ENCODE data around the gene LRP1-AS. TPM values are rescaled to one million over a fixed set of nuclear protein-coding genes. Genes with fewer than 3 reads are reported as not detected.

LRP1-AS gene
- total RNA-seq, 1 donor from 2014 or later: not detected

DNA sequence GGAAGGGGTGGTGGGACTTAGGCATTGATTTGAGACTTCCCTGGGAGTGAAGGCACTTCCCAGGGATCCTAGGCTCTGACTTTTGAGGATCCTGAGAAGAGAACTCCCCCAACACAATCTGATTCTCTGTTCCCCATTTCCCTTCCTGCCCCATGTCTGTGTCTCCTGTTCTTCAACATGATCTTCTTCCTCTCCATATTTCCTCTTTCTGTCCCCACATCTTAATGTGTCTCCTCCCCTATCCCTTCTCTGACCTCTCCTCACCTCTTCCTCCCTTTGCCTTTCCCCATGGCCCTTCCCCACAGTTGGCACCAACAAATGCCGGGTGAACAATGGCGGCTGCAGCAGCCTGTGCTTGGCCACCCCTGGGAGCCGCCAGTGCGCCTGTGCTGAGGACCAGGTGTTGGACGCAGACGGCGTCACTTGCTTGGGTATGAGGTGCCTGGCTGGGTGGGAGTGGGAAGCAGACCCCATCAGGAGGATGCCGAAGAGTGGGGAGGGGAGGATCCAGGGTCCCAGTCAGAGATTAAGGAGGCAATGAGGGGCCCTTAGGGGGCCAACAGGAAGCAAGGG, 15.2 kb upstream of the LRP1-AS start:
- DNase-seq (ENCODE audit: low spot score in 2 of 2): no peak
- FAIRE-seq: no peak

DNA sequence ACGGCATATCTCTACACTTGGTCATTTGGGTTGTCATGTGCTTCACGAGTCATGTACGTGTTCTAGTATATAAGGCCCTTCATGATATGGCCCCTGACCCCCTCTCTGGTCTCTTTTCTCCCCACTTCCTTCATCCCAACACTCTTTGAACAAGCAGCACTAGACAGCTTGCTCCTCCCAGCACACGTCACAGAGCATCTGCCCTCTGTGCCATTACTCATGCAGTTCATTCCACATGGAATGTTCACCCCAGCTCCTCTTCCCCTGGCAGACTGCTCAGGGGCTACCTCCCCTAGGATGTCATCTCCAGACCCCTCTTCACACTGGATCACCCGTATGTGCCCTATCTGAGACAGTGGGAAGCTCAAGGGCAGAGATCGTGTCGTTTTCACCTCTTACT, 14.1 kb upstream of the LRP1-AS start:
- no peak for DNase-seq (ENCODE audit: low spot score in 2 of 2)
- no peak for FAIRE-seq

DNA sequence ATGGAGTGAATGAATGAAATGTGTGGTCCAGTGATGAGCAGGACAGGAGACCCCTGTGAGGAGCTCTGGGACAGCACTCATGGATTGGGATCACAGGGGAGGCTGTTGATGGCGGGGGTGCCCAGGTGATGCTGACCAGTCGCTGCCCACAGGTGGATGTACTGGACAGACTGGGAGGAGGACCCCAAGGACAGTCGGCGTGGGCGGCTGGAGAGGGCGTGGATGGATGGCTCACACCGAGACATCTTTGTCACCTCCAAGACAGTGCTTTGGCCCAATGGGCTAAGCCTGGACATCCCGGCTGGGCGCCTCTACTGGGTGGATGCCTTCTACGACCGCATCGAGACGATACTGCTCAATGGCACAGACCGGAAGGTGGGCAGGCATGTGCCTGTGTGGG, 13.3 kb upstream of the LRP1-AS start:
- DNase-seq (ENCODE audit: low spot score in 2 of 2) (no peak), FAIRE-seq (no peak)

GRCh38 chr12:57160040-57160439, 12.6 kb upstream of the LRP1-AS start:
- FAIRE-seq: no peak

GRCh38 chr12:57159311-57159710, 11.9 kb upstream of the LRP1-AS start:
- FAIRE-seq (no peak), DNase-seq (ENCODE audit: low spot score in 2 of 2) (no peak)

More at GRCh38 chr12:57160040-57160439, 12.6 kb upstream of the LRP1-AS start:
- no peak for DNase-seq (ENCODE audit: low spot score in 2 of 2)

GRCh38 chr12:57158665-57159064, 11.2 kb upstream of the LRP1-AS start:
- DNase-seq (ENCODE audit: low spot score in 2 of 2) (no peak), FAIRE-seq (no peak)

DNA sequence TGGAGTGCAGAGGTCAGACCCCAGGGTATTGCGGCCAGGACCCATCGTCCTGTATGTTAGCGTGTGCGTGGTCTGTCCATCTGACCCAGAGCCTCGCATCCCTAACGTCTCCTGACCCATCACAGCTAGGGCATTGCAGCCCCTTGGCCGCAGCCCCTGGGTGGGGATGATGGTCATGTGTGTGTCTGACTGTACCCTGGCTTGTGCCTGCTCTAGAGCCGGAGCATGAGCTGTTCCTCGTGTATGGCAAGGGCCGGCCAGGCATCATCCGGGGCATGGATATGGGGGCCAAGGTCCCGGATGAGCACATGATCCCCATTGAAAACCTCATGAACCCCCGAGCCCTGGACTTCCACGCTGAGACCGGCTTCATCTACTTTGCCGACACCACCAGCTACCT, 10.8 kb upstream of the LRP1-AS start:
- FAIRE-seq (no peak), DNase-seq (ENCODE audit: low spot score in 2 of 2) (no peak)

GRCh38 chr12:57157588-57158173, 10.3 kb upstream of the LRP1-AS start:
- FAIRE-seq (no peak), DNase-seq (ENCODE audit: low spot score in 2 of 2) (no peak)

- DNase-seq (ENCODE audit: low spot score in 2 of 2): no peak
- FAIRE-seq: no peak
Observed at GRCh38 chr12:57156701-57157403, 9.4 kb upstream of the LRP1-AS start.

GRCh38 chr12:57154804-57155434, 7.5 kb upstream of the LRP1-AS start:
- FAIRE-seq (no peak), DNase-seq (ENCODE audit: low spot score in 2 of 2) (no peak)

DNA sequence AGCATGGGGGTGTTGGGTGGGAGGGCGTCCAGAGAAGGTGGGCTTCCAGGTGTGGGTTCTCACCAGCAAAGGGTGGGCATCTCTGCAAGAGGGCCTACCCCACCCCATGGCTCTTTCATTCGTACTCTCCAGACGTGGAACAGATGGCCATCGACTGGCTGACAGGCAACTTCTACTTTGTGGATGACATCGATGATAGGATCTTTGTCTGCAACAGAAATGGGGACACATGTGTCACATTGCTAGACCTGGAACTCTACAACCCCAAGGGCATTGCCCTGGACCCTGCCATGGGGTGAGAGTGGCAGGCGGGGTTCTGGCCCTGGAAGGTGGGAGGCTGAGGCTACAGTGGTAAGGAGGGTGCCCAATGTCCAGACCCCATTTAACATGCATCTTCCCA, 6.7 kb upstream of the LRP1-AS start:
- FAIRE-seq (no peak), DNase-seq (ENCODE audit: low spot score in 2 of 2) (no peak)

DNA sequence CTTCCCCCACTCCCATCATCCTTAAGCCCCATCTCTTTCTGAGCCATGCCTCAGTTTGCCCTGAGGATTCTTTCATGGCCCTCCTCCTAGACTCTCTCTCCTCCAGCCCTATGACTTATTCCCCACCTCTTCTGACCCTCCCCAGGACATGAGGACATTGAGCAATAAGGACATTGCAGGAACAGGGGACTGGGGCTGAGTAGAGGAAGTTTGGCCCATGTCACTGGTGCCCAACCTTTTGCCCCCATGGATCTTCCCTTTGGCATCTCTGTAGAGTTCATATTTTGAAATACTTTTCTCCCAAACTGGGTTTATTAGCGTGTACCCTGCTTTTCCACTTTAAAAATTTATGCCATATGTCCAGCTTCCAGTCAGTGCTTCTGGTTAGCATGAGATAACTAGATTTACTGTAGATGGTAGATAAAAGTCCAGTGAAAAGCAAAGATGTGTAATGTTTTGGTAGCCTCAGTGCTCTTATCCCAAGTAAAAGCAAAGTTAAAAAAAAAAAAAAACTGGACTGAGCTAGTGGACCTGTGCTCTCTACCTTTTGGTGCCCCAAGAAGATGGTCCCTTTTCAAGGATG, 6.1 kb upstream of the LRP1-AS start:
- FAIRE-seq (no peak), DNase-seq (ENCODE audit: low spot score in 2 of 2) (no peak)

DNA sequence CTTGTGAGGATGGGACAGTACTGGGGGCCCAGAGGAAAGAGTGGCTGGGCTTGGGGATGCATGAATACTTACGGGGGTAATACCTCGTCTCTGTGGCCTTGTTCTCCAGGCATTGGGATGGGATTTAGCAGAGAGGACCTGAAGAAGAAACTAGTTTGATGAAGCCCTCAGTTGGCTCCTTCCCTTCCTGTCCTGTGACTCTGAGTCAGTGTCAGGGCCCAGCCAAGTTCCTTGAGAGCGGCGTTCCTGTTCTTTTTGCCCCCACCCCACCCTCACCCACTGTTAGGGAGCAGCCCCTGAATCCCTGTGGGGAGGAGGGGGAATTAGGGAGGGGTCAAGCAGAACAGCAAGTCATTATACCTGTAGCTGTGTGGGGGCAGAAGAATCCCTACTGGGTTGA, 5.2 kb upstream of the LRP1-AS start:
- FAIRE-seq (no peak), DNase-seq (ENCODE audit: low spot score in 2 of 2) (no peak)

GRCh38 chr12:57151741-57152630, 4.6 kb upstream of the LRP1-AS start:
- FAIRE-seq (no peak), DNase-seq (ENCODE audit: low spot score in 2 of 2) (no peak)

- DNase-seq (ENCODE audit: low spot score in 2 of 2): no peak
- no peak for FAIRE-seq
Observed at GRCh38 chr12:57150400-57151000, 3.1 kb upstream of the LRP1-AS start.

GRCh38 chr12:57149245-57149900, 2.0 kb upstream of the LRP1-AS start:
- no peak for FAIRE-seq
- no peak for DNase-seq (ENCODE audit: low spot score in 2 of 2)

DNA sequence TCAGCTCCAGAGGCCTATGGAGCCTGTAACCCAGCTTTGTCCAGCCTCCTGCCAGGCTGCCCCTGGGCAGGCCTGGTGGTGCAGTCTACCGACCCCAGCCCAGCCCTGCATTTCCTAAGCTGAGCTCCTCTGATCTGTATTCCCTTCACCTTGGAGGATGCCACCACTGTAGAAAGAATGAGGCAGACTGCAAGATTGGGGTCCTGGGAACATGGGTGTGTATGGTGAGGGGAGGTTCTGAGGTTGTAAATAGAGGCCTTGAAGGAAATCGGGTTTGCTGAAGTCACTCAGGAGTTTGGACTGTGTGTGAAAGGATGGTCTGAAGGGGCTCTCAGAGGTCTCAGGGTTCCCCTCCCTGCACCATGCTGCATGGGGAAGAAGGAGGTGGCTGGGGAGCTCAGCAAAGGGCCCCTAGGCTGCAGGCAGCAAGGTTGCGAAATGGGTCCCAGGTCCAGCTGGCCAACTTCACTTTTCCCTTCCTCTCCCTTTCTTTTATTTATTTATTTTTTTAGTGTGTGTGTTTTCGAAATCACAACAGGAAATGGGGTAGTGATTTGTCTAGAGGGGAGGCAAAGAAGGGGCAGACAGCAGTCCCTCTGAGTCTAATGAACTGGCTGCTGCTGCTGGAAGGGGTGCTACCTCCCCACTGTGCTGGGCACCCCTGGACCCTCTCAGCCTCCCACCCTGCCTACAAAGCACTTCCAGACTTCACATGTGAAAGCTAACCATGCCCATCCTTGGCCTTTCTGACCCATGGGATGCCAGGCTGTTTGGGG, 1.2 kb upstream of the LRP1-AS start:
- DNase-seq (ENCODE audit: low spot score in 2 of 2): no peak
- no peak for FAIRE-seq

DNA sequence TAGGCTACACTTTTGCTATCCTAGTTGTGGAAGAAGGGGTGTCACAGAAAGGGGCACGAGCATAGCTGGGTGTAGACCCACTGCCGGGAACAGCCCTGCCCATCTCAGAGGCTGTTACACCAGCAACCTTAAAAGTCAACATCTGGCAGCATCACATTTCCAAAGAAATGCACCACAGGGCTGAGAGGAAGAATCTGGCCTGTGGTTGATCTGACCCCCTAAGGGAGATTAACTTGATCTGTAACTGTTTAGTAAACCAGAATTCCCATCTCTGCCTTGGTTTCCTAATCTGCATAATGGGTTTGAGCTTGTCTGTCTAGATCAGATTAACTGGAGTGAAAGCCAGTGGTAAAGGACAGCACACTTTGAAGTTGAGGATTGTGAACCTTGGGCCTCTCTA, 1.3 kb downstream of the LRP1-AS start:
- FAIRE-seq: no peak
- DNase-seq (ENCODE audit: low spot score in 2 of 2): no peak

All from frontal cortex (tissue), 4 donors.